HG02759 (cell line): ENCODE measurements around the gene MUC6.

ENCODE experiments used
- ATAC-seq: cut with Tn5 transposase; IDR thresholded peaks from one replicate; pipeline ENCODE4 v1.9.1; 2021; ENCODE audit warnings: mild to moderate bottlenecking, moderate library complexity; ENCODE audit not compliant: unreplicated experiment

The MUC6 gene

DNA sequence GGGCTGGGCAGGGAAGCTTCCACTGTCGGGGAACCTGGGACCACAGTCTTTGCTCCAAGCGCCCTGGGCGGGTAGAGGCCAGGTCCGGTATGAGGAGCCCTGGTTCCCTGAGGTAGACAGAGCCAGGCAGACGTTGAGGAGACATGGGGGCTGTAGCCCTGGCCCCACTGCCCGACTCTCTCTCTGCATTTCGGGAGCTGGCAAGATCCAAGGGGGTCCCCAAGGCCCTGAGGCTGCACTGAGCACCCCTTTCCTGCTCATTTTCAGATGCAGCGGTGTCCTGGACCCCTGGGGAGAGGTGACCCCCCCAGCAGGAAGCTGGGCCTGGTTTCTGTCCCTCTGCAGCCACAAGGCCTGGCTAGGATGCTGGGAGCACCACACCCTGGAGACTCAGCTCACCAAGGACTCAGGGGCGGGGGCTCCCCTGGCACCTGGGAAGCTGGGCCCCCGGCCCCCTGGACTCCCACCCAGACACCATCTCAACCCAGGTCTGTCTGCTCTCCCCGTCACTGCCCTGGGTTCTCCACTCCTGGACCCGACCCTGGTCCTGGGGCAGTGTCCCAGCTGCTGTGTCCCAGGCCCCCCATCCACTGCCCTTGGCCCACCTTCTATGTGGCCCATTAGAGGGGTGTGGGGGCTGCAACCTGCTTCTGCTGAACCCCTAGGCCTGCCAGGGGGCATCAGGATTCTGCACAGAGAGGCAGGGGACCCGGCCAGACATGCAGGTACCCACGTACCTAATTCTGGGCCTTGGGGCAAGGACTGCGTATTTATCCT is 15.0 kb upstream of the MUC6 start:
- no peak for ATAC-seq

DNA sequence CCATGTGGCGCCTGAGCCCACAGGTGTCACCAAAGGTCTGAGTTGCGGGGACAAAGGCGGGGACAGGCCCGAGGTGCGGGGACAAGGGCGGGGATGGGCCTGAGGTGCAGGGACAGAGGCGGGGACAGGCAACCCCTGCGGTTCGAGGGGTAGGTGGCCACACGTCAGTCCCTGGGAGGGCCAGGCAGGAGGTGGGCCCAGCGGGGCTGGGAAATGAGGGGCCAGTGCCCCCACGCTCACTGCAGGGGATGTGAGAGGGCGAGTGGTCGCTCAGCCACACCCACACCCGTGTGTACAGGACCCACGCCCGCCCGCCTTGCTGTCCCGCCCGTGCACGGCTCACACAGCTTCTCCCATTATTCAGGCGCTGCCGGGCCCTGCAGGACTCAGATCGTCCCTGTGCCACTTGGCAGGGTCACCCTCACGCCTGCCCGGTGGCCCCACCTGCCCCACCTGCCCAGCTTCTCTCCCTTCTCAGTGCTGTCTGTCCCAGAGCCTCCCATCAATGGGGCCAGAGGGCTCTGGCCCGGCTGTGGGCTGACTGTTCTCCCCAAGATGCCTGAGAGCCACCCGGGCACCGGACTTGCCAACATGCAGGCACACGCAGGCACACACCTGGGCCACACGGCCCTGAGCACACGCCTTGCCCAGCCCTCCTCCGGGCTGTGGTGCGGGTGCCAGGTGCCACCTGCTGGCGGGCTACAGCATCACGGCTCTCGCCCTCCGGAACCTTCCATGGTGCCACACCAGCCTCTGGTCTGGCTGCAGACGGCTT is 14.2 kb upstream of the MUC6 start:
- ATAC-seq = peak; percentile 67

DNA sequence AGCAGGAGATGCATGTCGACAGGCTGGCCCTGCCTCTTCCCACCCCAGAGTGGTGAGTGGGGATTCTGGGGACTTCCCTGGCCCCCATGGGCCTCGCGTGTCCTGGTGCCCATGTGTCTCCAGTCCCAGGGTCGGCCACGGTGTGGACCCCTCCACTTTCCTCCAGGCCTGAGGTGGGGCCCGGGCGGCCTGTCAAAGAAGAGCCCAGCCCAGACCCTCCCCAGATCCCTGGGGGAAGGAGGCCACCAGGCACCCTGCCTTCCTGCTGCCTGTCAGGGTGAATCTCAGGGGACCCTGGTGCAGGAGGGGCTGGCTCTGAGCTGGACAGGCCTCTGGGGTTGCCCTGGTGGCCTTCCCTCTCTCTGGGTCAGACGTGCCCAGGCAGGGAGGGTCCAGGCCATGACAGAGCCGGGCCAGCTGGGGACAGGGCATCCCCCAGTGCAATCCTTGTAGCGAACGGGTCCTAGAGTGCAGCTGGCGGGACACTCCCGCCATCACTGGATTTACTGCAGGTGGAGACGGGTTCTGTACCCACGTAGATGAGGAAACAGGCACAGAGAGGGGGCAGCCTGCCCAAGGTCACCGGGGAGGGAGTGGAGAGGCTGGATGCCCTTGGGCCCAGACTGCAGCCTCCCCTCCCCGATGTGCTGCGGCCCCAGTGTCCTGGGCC is 13.5 kb upstream of the MUC6 start:
- ATAC-seq = no peak

DNA sequence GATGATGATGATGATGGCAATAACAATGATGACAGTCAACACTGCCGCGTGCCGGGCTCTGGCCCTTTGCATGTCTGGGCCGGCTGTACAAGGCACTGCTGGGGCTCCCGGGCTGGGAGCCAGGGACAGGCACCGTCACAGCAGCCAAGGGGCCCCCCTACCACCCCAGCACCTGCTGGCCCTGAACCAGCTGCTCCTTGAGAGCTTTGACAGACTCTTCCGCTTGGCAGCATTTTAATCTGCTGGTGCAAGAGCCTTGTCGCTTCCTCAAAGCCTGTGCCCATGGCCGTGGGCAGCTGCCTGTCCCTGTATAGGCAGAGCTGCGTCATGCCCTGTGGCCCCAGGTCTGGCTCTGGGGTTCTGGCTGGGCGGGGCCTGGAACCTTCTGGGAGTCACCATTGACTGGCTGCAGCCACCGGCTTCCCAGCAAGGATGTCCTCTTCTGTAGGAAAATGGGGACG is 12.9 kb upstream of the MUC6 start:
- no peak for ATAC-seq

DNA sequence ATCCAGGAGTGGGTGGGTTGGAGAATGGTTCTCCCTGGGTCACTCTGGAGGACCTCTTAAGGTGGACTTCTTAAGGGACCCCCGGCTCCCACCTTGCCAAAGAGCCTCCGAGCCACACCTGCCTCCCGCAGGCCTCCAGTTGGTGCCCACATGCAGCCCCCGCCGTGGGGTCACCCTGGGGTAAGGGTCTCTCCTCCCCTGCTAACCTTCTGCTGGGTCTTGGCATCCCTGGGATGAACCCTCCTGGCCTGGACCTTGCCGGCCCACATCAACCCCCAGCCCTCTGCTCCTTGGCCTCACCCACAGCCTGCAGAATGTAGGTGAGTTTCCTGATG is 12.5 kb upstream of the MUC6 start:
- ATAC-seq = no peak

DNA sequence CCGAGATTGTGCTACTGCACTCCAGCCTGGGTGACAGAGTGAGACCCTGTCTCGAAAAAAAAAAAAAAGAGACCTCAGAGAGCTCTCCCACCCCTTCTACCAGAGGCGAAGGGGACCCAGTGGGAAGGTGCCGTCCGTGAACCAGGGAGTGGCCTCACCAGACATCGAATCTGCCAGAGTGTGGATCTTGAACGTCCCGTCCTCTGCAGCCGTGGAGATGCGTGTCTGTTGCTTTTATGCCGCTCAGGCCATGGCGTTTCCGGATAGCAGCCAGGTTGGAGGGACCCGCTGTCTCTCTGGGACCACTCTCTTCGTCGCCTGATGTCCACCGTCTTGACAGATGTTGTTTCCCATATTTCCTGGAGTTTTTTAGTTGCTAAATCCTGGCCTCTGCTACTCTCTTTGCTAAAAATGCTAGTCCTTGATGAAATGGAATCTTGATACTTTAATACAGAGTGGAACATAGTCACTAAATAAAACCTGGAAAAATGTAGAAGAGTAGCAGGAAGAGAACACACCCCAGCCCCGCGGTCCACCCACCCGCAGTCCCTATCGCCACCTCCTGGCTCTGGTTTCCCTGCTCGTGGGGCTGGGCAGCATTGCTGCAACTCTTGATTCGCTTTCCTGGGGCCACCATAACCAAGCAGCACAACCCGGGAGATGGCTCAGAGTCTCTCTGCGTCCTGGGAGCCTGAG is 12.0 kb upstream of the MUC6 start:
- ATAC-seq = no peak

DNA sequence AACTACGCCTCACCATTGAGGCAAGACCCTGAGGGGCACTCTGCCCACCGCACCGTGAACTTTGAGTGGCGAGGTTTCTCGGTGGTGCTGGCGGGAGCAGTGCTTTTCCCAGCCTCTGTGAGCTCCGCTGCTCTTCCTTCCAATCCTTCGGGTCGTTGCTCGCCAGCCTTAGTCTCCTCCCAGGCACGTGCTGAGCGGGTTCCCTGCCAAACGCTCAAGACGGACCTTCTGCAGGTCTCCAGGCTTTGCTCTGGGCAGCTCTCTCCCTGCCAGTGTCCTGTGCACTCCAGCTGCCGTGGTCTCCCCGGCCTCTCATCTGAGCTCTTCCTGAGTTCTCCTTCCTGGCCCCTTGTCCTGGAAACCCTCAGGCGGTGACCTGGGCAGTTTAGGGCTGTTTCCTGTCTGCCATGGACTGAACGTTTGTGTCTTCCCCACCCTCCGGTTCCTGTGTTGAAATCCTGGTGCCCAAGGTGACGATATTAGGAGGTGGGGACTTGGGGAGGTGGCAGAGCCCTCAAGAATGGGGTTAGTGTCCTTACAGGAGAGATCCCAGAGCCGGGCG is 11.2 kb upstream of the MUC6 start:
- ATAC-seq = no peak

DNA sequence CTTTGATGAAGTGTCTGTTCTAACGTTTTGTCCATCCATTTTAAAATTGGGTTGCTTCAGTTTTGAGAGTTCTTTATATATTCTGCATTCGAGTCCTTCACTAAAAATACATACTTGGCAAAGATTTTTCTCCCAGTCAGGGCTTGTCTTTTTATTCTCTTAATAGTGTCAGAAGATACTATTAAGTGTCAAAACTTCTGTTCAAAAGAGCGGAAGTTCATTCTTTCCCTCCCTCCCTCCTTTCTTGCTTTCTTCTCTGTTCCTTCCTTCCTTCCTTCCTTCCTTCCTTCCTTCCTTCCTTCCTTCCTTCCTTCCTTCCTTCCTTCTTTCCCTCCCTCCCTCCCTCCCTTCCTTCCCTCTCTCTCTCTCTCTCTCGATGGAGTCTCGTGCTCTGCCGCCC is 7.6 kb upstream of the MUC6 start:
- no peak for ATAC-seq

DNA sequence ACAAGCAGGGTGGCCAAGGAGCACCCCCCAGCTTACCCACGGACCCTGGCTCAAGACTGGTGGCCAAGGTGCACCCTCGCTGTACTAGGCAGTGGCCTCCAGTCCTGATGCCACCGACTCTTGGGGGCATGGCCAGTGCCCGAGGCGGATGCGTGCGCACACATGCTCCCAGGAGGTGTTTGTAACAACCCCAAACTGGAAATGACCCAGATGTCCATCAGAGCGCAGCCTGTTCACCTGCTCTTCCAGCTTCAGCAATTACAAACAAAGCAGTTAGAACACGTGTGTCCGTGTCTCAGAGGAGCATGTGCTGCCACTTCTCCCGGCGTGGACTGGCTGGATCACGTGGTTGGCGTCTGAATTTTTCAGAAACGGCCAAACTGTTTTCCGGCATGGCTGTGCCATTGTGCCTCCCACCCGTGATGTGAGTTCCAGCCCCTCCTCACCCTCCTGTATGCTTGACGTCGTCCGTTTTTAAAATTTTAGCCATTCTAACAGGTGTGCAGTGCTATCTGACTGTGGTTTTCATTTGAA is 7.1 kb upstream of the MUC6 start:
- ATAC-seq = no peak

DNA sequence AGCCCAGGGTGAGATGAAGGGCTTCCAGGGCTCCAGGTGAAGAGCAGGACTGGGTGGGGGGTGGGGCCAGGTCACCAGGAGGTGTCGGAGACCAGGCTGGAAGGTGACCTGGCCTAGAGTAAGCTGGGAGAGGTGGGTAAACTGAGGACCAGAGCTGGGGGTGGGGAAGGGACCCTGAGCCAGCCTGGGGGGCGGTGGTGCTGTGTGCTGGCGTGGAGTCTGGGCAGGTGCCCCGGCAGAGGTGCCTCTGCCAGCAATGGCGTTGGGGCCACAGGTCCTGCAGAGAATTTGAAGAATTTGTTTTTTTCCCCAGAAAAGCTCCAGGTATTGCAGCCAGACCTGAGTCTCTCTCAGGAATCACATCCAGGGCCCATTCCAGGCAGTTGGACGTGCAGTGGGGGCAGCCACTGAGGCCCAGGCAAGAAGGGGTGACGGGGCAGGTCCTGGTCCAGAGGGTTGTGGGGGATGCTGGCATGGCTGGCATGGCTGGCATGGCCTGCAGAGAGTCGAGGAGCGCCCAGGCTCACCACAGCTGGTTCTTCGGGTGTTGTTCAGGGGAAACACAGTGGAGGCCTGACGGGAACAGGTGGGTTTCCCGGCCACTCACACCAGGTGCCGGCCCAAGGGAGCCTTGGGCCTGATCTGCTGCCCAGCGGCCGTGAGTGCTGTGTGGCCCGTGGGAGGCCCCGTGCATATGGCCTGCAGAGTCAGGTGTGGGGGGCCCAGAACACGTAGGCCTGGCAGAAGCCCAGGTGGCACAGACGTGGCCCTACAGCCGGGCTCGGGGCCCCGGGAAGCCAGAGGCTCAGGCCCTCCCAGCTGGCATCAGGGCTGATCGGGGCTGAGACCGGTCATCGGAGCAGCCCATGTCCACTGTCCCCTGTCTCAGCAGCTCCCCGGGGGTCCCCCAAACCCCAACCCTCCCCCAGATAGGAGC is 6.4 kb upstream of the MUC6 start:
- no peak for ATAC-seq

DNA sequence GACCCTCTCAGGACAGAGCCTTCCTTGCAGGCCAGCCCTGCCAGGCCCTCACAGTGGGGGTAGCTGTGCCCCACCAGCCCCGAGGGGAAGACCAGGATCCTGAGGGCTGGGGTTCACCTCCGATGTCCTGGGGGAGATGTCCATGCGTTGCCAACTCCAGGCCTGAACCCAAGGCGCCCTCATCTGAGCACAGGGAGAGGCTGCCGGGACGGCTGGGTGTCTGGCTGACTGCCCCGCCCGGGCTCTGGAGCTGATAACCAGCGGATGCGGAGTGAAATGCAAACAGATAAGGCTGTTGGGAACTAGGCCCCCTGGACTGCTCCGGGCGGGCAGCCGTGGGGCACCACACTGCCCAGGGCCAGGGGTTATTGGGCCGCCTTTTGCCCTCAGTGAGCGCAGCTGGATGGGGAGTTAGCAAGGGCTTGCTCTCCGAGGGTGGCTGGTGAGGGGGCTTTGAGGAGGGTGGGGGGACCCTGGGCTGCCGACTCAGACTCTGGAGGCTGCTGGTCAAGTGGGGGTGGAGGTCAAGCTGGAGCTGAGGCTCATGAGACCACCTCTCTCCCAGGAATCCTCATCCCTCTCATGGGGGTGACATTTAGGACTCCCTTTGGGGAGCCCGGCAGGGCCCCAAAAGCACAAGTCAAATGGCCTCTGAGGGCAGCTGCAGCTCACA is 5.6 kb upstream of the MUC6 start:
- no peak for ATAC-seq

DNA sequence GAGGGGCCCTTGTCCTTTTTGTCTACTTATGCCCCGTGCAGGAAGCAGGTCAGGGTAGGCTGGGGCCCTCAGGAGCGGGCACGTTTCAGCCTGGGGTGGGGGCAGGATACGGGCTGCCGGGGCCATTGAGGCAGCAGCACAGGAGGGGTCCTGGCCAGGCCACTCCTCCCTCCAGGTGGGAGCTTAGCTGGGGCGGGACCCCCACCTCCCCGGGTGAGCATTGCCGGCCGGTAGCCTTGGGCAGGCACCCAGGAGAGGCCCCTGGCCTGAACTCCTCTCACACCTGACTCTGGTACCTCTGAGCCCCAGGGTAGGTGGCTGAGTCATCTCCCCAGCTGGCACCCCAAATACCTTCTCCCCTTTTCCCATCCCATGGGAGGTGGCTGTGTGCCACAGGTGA is 5.0 kb upstream of the MUC6 start:
- ATAC-seq = no peak

DNA sequence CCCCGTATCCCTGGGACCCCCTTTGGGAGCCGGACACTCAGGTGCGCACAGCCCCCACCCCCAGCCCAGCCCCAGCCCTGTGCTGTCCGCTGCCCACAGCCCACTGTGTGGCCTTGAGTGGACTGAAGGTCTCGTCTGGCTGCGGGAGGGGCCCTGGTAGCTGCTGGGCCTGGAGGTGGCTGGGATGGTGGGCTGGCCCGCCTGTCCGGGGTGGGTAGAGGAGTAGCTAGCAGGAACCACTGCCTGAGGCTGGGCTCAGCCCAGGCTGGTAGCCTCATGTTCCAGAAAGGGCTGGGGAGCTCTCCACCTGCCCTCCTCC is 4.6 kb upstream of the MUC6 start:
- ATAC-seq = no peak

DNA sequence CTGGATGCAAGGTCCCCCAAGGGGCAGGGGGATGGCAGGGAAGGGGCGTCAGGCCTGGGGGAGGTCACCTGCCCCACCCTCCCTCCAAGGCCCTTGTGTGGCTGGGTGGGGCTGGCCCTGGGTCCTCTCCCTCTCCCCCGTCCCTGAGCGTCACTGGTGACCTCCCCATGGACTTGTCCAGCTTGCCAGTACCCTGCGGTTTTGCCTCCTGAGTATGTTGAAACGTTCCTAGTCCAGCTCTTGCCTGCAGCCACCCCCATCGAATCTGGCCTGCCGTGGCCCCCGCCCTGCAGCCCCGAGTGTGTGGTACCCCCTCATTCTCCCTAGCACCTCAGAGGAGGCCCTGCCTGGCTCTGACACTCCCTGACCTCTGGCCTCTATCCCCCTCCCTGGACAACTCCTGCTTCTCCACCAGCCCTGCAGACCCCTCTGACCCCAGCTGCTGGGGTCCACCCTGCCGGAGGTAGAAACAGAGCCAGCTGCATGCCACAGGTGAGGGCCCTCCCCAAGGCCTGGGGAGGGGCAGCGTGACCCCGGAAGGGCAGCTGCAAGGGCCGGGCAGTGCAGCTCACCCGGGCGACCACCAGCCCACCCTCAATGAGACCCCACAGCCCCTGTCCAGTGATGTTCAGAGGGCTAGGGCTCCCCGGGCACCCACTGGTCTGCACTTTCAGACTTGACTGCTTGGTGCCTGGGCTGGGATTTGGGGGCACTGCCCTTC is 4.1 kb upstream of the MUC6 start:
- no peak for ATAC-seq

DNA sequence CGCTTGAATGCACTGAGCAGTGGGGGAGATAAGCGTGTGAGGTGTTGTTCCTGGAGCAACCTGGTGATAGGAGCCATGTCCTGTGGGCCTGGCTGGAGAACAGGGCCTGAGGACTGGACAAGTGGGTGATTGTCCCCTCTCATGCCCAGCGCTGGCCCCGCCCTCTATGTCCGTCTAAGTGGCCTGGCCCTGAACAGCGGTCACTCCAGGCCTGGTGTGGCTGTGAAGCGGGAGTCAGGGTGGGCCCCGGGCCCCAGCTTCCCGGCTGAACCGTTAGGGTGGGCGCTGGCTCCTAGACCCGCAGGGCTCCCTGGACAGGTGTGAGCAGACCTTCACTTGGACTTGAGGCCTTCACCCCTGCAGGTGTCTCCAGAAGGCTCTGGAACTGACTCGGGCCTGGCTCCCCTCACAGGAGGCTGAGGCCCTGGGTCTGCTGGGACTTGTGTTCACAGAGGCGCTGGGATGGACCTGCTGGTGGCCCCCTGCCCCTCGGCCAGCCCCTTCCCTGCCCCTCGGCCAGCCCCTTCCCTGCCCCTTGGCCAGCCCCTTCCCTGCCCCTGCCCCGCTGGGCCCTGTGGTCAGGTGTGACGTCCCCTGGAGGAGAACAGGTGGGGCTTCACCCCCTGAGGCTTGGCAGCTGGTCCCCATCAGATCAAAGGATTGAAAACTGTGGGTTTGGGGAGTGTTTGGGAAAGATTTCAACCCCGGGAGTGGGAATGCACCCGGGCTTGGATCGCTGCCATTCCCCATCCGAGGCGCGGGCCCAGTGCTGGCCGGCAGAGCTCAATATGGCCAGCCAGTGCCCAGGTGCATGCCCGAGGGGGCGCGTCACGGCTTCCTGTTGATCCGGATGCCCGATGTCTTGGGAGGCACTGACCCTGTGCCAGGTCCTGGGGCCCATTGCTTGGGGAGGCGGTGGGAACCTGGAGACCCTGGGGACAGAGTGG is 3.2 kb upstream of the MUC6 start:
- ATAC-seq = no peak

DNA sequence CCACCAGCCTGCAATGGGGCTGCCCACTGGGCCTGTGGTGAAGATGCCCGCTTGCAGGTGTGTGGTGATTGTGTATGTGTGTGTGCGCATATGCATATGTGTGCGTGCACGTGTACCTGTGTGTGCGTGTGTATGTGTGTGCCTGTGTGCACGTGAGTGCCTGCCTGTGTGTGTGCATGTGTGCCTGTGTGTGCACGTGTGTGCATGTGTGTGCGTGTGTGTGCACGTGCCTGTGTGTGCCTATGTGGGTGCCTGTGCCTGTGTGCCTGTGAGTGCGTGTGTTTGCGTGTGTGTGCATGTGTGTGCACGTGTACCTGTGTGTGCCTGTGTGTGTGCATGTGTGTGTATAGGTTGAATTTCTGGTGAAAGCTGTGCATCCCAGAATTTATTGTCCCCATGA is 2.4 kb upstream of the MUC6 start:
- ATAC-seq = no peak

DNA sequence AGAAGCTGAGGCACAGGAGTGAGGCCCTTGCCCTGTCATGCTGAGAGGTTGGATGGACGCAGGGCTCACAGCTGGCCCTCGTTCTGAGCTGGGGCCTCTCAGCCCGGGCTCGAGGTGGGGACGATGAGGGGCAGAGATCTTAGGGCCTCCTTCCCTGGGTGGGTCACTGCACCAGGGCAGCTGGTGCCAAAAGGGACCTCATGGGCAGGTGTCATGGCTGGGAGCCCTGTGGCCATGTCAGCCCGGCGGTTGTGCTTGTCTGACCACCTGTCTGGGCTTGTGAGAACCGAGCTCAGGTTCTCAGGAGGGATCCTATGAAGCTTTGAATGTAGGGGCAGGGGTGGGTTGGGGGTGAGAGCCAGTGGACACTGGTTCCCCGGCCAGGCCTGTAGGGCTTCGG is 1.8 kb upstream of the MUC6 start:
- no peak for ATAC-seq
